ENCODE results near the gene SLC7A1. TPM values are rescaled to one million over a fixed set of nuclear protein-coding genes. Genes with fewer than 3 reads are reported as not detected.

The SLC7A1 gene
- polyA plus RNA-seq, 1 experiment, result 43.2 TPM

DNA sequence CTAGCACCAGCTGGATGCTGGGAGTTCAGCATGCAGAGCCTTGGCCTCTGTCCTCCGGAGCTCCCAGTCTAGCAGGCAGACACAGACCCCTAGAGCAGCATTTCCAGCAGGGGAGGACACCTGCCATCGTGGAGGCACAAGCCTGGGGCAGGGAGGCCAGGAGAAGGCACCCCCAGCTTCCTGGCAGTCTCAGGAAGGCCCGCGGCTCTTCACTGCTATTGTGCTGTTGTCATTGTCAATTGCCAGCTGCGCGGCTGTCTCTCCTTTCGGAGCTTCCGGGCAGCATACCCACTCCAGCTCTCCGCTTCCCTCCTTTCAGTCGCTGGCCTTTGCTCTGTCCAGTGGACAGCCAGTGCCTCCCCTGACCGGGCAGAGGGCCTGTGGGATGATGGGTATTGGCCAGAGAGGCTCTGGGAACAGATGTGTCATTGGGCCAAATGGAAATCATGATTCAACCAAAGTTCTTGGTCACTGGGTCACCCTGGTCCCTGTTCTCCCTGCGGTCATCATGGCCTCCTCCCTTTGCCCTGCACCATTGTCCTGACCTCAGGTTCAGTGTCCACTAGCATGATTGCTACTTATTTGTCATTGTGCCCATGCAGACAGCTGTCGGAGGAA is 93.0 kb downstream of the SLC7A1 start:
- TF ChIP-seq CTCF (IDR thresholded peaks at IDR 0.05; ENCODE audit: insufficient read depth, low read depth, low read length), result no peak
- H3K27me3 ChIP-seq (ENCODE audit: control insufficient read depth, insufficient read depth, low read length), result peaks cover 3% of the 10 kb centered on the region; the same call in 1 of the 2 replicates
- H3K4me3 ChIP-seq (ENCODE audit: low read depth, low read length), result no peak overlapping the region
- no peak for DNase-seq (ENCODE audit: low read depth)
- CTCF ChIA-PET, result interaction anchor here (1.1 to 13.5 kb wide), 3 partner anchors 9 to 205 kb away, joined by 3 to 173 read pairs (median 4); no protein-coding TSS in a partner anchor
- POLR2A ChIA-PET, result no interaction called here
- no peaks in the 10 kb centered on the region for H3K36me3 ChIP-seq (ENCODE audit: control insufficient read depth, insufficient read depth, low read length)

GRCh38 chr13:29501674-29502073 is 93.8 kb downstream of the SLC7A1 start:
- CTCF ChIA-PET, result interaction anchor here (1.3 to 13.5 kb wide), 2 partner anchors 17 to 206 kb away, joined by 3 to 173 read pairs; no protein-coding TSS in a partner anchor
- H3K36me3 ChIP-seq (ENCODE audit: control insufficient read depth, insufficient read depth, low read length), result no peaks in the 10 kb centered on the region
- no peak for DNase-seq (ENCODE audit: low read depth)

GRCh38 chr13:29500386-29500785 is 95.1 kb downstream of the SLC7A1 start:
- POLR2A ChIA-PET, result no interaction called here

More at GRCh38 chr13:29501674-29502073, 93.8 kb downstream of the SLC7A1 start:
- POLR2A ChIA-PET, result no interaction called here
- peaks cover 3% of the 10 kb centered on the region; the same call in 1 of the 2 replicates for H3K27me3 ChIP-seq (ENCODE audit: control insufficient read depth, insufficient read depth, low read length)
- no peak overlapping the region for H3K4me3 ChIP-seq (ENCODE audit: low read depth, low read length)
- TF ChIP-seq CTCF (IDR thresholded peaks at IDR 0.05; ENCODE audit: insufficient read depth, low read depth, low read length), result no peak

DNA sequence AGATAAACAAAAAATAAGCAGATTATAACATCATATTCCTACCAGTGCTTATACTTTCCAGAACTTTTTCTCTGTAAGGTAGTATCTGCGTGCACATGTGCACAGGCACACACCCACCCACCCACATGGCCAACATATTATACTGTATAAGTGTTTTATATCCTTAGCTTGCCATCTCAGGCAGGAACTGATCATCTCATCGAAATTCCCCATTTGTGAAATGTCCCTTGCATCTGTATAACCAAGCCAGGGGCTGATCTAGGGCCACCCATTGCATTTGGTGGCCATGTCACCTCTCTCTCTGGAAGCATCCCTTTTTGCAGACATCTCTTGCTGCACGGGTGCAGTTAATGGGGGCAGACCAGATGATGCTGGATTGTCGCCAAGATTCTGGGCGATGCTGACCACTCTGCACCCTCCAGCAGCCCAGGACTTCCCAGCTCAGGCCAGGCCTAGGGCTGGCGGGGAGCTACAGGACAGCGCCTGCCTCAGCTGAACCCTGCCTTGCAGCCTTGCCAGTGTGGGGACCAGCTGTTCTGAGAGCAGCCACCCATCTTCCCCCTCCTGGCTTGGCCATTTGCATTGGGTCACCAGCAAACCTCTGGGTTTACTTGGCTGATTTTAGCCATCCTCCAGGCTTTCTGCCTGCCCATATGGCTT is 95.9 kb downstream of the SLC7A1 start:
- DNase-seq (ENCODE audit: low read depth), result no peak
- CTCF ChIA-PET, result interaction anchor here (1.2 kb wide), 1 partner anchor 9 kb away, joined by 3 read pairs; no protein-coding TSS in a partner anchor
- POLR2A ChIA-PET, result no interaction called here
- peaks cover 8% of the 10 kb centered on the region for H3K27me3 ChIP-seq (ENCODE audit: control insufficient read depth, insufficient read depth, low read length)
- no peak for TF ChIP-seq CTCF (IDR thresholded peaks at IDR 0.05; ENCODE audit: insufficient read depth, low read depth, low read length)
- H3K36me3 ChIP-seq (ENCODE audit: control insufficient read depth, insufficient read depth, low read length), result no peaks in the 10 kb centered on the region
- no peak overlapping the region for H3K4me3 ChIP-seq (ENCODE audit: low read depth, low read length)

More at GRCh38 chr13:29500386-29500785, 95.1 kb downstream of the SLC7A1 start:
- Histone ChIP-seq H3K36me3 (ENCODE audit: control insufficient read depth, insufficient read depth, low read length) (no peaks in the 10 kb centered on the region), H3K4me3 (ENCODE audit: low read depth, low read length) (no peak overlapping the region), H3K27me3 (ENCODE audit: control insufficient read depth, insufficient read depth, low read length) (peaks cover 7% of the 10 kb centered on the region)
- DNase-seq (ENCODE audit: low read depth), result no peak
- no peak for TF ChIP-seq CTCF (IDR thresholded peaks at IDR 0.05; ENCODE audit: insufficient read depth, low read depth, low read length)
- CTCF ChIA-PET, result interaction anchor here (1.2 to 1.3 kb wide), 2 partner anchors 8 to 15 kb away, joined by 3 read pairs; no protein-coding TSS in a partner anchor

GRCh38 chr13:29498426-29499040 is 97.0 kb downstream of the SLC7A1 start:
- H3K4me3 ChIP-seq (ENCODE audit: low read depth, low read length), result no peak overlapping the region
- CTCF ChIA-PET, result interaction anchor here (0.5 to 3.9 kb wide), 2 partner anchors 9 to 580 kb away, joined by 3 to 31 read pairs; no protein-coding TSS in a partner anchor
- POLR2A ChIA-PET, result no interaction called here
- no peak for TF ChIP-seq CTCF (IDR thresholded peaks at IDR 0.05; ENCODE audit: insufficient read depth, low read depth, low read length)
- no peak for DNase-seq (ENCODE audit: low read depth)
- no peaks in the 10 kb centered on the region for H3K36me3 ChIP-seq (ENCODE audit: control insufficient read depth, insufficient read depth, low read length)
- H3K27me3 ChIP-seq (ENCODE audit: control insufficient read depth, insufficient read depth, low read length), result peaks cover 8% of the 10 kb centered on the region
